Adrenal gland (tissue), 12 donors: ENCODE measurements around the gene ARHGEF10L. TPM values are rescaled to one million over a fixed set of nuclear protein-coding genes. Genes with fewer than 3 reads are reported as not detected.

Experiments used
- DNase-seq, 7 donors: peaks; one replicate each; pipeline ENCODE4 v3.0.0-alpha.2; 2019 to 2020
- H3K27ac ChIP-seq, 5 donors: fragments of 200-600 bp; sonication (generic) in 4 of 5; 1 replicate in 3 of 5; 2 replicates in 2 of 5; pipeline versions ENCODE4 v1.5.1 to v1.8.0; 2016 to 2020; ENCODE audit warnings: mild to moderate bottlenecking in 1 of 5
- H3K27me3 ChIP-seq: fragments of 200-600 bp; 2 replicates; pipeline ENCODE4 v1.8.0; 2021
- H3K36me3 ChIP-seq, 2 donors: fragments of 200-600 bp; replicated peaks in 1 of 2; 1 replicate in 1 of 2; 2 replicates in 1 of 2; pipeline versions ENCODE4 v1.5.1 to v1.8.0; 2018 to 2022
- H3K4me1 ChIP-seq, 2 donors: fragments of 200-600 bp; replicated peaks in 1 of 2; 1 replicate in 1 of 2; 2 replicates in 1 of 2; pipeline versions ENCODE4 v1.5.1 to v1.8.0; 2018 to 2021
- H3K4me3 ChIP-seq, 4 donors: fragments of 200-600 bp; sonication (generic) in 3 of 4; one replicate each; pipeline ENCODE4 v1.5.1; 2016 to 2018
- H3K9me3 ChIP-seq, 3 donors: fragments of 200-600 bp; sonication (generic) in 1 of 3; replicated peaks in 1 of 3; 1 replicate in 2 of 3; 2 replicates in 1 of 3; pipeline versions ENCODE4 v1.5.1 to v1.8.0; 2016 to 2021
- CTCF ChIP-seq, 6 experiments: fragments of 450-650 bp in 4 of 6; fragments of 200-600 bp in 2 of 6; sonication (generic) in 1 of 6; IDR thresholded peaks; 1 replicate in 5 of 6; 2 replicates in 1 of 6; pipeline versions ENCODE4 v1.5.1 to v1.8.0; 2016 to 2021; ENCODE audit warnings: antibody characterized with exemption in 6 of 6, mild to moderate bottlenecking in 2 of 6, moderate library complexity in 1 of 6
- POLR2A ChIP-seq, 2 donors: fragments of 450-650 bp; IDR thresholded peaks; one replicate each; pipeline ENCODE4 v1.6.1; 2017; ENCODE audit warnings: antibody characterized with exemption in 2 of 2, mild to moderate bottlenecking in 2 of 2, moderate library complexity in 1 of 2
- WGBS, 4 donors: extraction: QIAGEN DNeasy Blood & Tissue Kit in 2 of 4; methylation state at CpG; one replicate each; pipeline versions ENCODE4 v1.1.5 to v1.1.7; 2013 to 2017; 5-methylcytosine and 5-hydroxymethylcytosine counted together
- intact Hi-C, 2 donors: fragments of 100-400 bp; cut with DNase I; formaldehyde crosslinking; loops; one replicate each; pipeline versions ENCODE4 v1.14.1 to v1.15.0; 2022 to 2023
- polyA plus RNA-seq, 3 donors: library from polyadenylated mRNA; stranded (reverse); fragments of 200-250 nt in 2 of 3; fragments of 350-450 nt in 1 of 3; fragmentation: Illumina TruSeq in 1 of 3; extraction: RNeasy Lipid Tissue Mini Kit (QIAGEN cat#74804) in 1 of 3; gene quantifications; one replicate each; pipeline ENCODE4 v1.2.3, GENCODE V29; 2013 to 2014
- total RNA-seq, 9 donors: library from RNA; depleted of rRNA in 4 of 9; stranded (reverse); fragments of >200 nt in 4 of 9; fragments of 120-200 nt in 1 of 9; fragmentation: NEBNext Ultra II Directional in 1 of 9; extraction: Animal tissue kit (Norgen Biotek cat#: 25700) in 1 of 9; gene quantifications; one replicate each; pipeline versions ENCODE4 v1.1.0 to v1.2.4, GENCODE V29; 2013 to 2023
- donor health status: healthy with polysubstance abuse.
- donor health status: Bipolar disorder and iron deficiency.
- donor health status: DM: yes; HTN: yes; CAD: no.
- donor health status: DM: no; HTN: no; CAD: no.
- donor health status: DM: no; HTN: no; CAD: no.
- donor health status: DM: yes; HTN: yes; CAD: no.

Gene ARHGEF10L
- total and polyA plus RNA-seq, 12 donors = 1.7 to 54.9 (median 30.1) TPM

GRCh38 chr1:17513131-17513530, 26.4 kb upstream of the ARHGEF10L start:
- no peaks in the 10 kb centered on the region for H3K36me3 ChIP-seq
- WGBS, 4 donors = 86 to 92% (median 88%) methylated on average over 4 of the region's 4 CpGs
- no peak overlapping the region for H3K27ac ChIP-seq
- H3K27me3 ChIP-seq = no peaks in the 10 kb centered on the region
- H3K4me1 ChIP-seq = no peaks in the 10 kb centered on the region
- H3K9me3 ChIP-seq = no peaks in the 10 kb centered on the region
- H3K4me3 ChIP-seq = no peak overlapping the region
- TF ChIP-seq CTCF (IDR thresholded peaks at IDR 0.05) (no peak), POLR2A (IDR thresholded peaks at IDR 0.05) (no peak)
- intact Hi-C loops = no loop called here
- DNase-seq = no peak

DNA sequence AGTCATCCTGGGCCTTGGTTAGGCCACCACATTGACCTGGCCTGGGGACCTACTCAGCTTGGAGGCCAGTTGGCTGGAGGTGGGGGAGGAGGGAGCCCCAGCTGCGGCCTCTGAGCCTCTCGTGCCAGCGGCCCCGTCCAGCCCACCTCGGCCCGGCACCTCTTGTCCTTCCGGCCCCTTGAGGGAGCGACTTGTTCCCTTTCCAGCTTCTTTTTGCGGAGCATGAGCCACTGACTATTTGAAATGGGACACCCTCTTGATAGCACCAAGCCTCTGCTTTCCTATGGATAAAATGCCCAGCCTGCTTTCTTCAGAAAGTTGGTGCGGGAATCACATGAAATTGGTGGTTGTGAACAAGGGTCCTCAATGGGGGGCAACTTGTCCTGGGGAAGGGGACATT, 24.7 kb upstream of the ARHGEF10L start:
- Histone ChIP-seq H3K4me1 (no peaks in the 10 kb centered on the region), H3K9me3 (no peaks in the 10 kb centered on the region), H3K4me3 (no peak overlapping the region), H3K36me3 (no peaks in the 10 kb centered on the region), H3K27ac (no peak overlapping the region), H3K27me3 (no peaks in the 10 kb centered on the region)
- intact Hi-C loops = no loop called here
- TF ChIP-seq POLR2A (IDR thresholded peaks at IDR 0.05) (no peak), CTCF (IDR thresholded peaks at IDR 0.05) (no peak)
- WGBS, 4 donors = 82 to 97% (median 87%) methylated on average over 4 to 10 of the region's 10 CpGs
- no peak for DNase-seq

DNA sequence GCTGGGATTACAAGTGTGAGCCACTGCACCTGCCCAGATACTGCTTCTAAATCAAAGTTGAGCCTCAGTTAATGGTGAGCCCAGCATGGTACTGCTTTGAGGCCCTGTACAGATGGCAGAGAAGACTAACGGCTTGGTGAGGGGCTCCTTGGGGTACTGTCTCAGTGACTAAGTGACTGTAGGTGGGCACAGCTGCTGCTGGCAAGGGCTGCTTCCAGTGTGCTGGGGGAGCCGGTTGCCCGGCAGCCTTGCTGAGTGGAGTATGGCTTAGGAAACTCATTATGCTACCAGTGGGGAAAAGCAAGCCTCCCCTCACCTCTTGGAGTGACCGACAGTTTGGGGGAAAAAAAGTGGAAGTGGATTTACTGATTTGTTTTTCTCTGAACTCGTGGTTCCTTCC, 23.6 kb upstream of the ARHGEF10L start:
- no peaks in the 10 kb centered on the region for H3K4me1 ChIP-seq
- DNase-seq = no peak
- WGBS, 4 donors = 63 to 71% (median 67%) methylated on average over 5 of the region's 5 CpGs
- TF ChIP-seq POLR2A (IDR thresholded peaks at IDR 0.05) (no peak), CTCF (IDR thresholded peaks at IDR 0.05) (no peak)
- H3K27ac ChIP-seq = no peak overlapping the region
- intact Hi-C loops = no loop called here
- no peaks in the 10 kb centered on the region for H3K36me3 ChIP-seq
- H3K9me3 ChIP-seq = no peaks in the 10 kb centered on the region
- H3K27me3 ChIP-seq = no peaks in the 10 kb centered on the region
- H3K4me3 ChIP-seq = no peak overlapping the region

DNA sequence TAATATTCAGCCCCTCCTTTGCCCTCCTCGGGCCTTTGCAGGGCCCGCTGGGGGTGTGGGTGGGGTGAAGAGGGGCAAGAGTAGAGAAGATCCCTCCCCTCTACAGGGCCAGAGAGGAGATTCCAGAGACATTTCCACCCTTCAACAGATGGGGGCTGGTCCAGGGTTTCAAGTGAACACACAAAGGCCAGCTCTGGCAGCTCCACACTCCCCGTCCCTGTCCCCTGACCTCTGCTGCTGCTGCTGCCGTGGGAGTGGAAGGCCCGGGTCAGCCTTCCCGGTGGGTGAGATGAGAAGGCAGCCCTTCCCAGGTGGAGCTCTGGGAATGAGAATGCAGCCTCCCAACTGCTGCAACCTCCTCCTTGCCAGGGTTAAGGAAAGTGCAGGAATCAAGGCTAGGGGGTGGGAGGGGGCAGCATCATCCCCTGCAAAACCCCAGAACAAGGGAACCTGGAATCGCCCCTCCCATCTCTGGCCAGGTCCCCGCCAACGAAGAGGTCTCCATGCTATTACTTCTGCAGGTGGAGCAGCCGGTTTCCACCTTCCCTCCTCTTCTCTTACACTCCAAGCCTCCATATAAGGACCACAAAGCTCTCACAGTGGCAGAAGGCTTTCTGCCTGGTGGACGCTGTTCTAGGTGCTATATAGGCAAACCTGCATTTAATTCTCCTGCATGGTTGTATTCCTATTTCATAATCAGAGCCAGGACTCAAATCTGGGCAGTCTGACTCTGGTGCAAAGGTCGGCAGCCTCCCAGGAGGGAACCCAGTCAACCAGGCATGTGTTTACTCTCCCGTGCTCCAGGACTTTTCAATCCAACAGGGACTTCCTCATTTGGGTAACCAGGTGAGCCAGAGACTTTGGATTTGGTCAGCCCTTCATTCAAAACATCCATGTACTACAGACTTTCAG, 22.9 kb upstream of the ARHGEF10L start:
- TF ChIP-seq POLR2A (IDR thresholded peaks at IDR 0.05) = no peak
- H3K4me1 ChIP-seq = no peaks in the 10 kb centered on the region
- no peaks in the 10 kb centered on the region for H3K36me3 ChIP-seq
- WGBS, 4 donors = 48 to 58% (median 55%) methylated on average over 12 to 13 of the region's 13 CpGs
- H3K27ac ChIP-seq = no peak overlapping the region
- intact Hi-C loops = no loop called here
- no peak for DNase-seq
- no peak overlapping the region for H3K4me3 ChIP-seq
- no peaks in the 10 kb centered on the region for H3K9me3 ChIP-seq
- H3K27me3 ChIP-seq = no peaks in the 10 kb centered on the region

DNA sequence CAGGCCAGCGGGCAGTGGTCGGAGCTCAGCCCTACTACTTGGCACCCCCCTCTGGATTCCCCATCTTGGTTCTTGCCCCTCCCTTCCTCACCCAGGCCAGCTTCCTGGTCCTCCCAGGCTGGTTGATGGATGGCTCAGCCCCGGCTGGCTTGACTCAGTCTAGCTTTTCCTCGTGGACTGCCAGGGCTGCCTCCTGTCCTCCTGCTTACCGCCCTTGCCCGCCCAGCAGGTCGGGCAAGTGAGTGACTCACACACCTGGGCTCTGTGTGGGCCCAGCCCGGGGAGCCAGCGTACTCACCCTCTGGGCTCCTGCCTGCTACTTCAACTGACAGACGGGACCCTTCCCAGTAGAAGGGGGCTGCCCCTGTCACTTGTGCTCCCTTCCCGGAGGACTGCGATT, 19.5 kb upstream of the ARHGEF10L start:
- Histone ChIP-seq H3K27me3 (no peaks in the 10 kb centered on the region), H3K9me3 (no peaks in the 10 kb centered on the region), H3K27ac (no peak overlapping the region), H3K4me1 (no peaks in the 10 kb centered on the region), H3K36me3 (no peaks in the 10 kb centered on the region), H3K4me3 (no peak overlapping the region)
- 46 to 66% (median 56%) methylated on average over 7 to 12 of the region's 12 CpGs for WGBS, 4 donors
- intact Hi-C loops = no loop called here
- TF ChIP-seq CTCF (IDR thresholded peaks at IDR 0.05) (no peak), POLR2A (IDR thresholded peaks at IDR 0.05) (no peak)
- DNase-seq = peak in 1 of 7 donors; percentile 34
